T-helper 9 cell (primary cell): Measurements from ENCODE around the gene HPCAL1.

ENCODE experiments used
- DNase-seq: peaks from one replicate; pipeline ENCODE4 v3.0.0-alpha.2; 2020

Gene HPCAL1

GRCh38 chr2:10372203-10372861 lies 69.6 kb downstream of the HPCAL1 start:
- no peak for DNase-seq

GRCh38 chr2:10372862-10373240 lies 70.1 kb downstream of the HPCAL1 start:
- no peak for DNase-seq

- no peak for DNase-seq
Measured at GRCh38 chr2:10373931-10374330, 71.2 kb downstream of the HPCAL1 start.

GRCh38 chr2:10374362-10374943 lies 71.7 kb downstream of the HPCAL1 start:
- DNase-seq = no peak

- no peak for DNase-seq
Measured at GRCh38 chr2:10375570-10376281, 73.0 kb downstream of the HPCAL1 start.

GRCh38 chr2:10377052-10377746 lies 74.5 kb downstream of the HPCAL1 start:
- DNase-seq = no peak

GRCh38 chr2:10377747-10378085 lies 75.0 kb downstream of the HPCAL1 start:
- no peak for DNase-seq

- no peak for DNase-seq
Measured at GRCh38 chr2:10378189-10378588, 75.5 kb downstream of the HPCAL1 start.

- DNase-seq = no peak
Measured at GRCh38 chr2:10380048-10380926, 77.6 kb downstream of the HPCAL1 start.

GRCh38 chr2:10381997-10382353 lies 79.3 kb downstream of the HPCAL1 start:
- no peak for DNase-seq

- peak; percentile 12 for DNase-seq
Measured at GRCh38 chr2:10382354-10383061, 79.8 kb downstream of the HPCAL1 start.

- DNase-seq = no peak
Measured at GRCh38 chr2:10383960-10384734, 81.4 kb downstream of the HPCAL1 start.

GRCh38 chr2:10385501-10385900 lies 82.8 kb downstream of the HPCAL1 start:
- DNase-seq = no peak

- no peak for DNase-seq
Measured at GRCh38 chr2:10385933-10386773, 83.4 kb downstream of the HPCAL1 start.

GRCh38 chr2:10387033-10387432 lies 84.3 kb downstream of the HPCAL1 start:
- DNase-seq = no peak

- no peak for DNase-seq
Measured at GRCh38 chr2:10388954-10389560, 86.4 kb downstream of the HPCAL1 start.

GRCh38 chr2:10389573-10389972 lies 86.9 kb downstream of the HPCAL1 start:
- no peak for DNase-seq

GRCh38 chr2:10390369-10390801 lies 87.7 kb downstream of the HPCAL1 start:
- no peak for DNase-seq

- no peak for DNase-seq
Measured at GRCh38 chr2:10392100-10392499, 89.4 kb downstream of the HPCAL1 start.

GRCh38 chr2:10392548-10392947 lies 89.8 kb downstream of the HPCAL1 start:
- no peak for DNase-seq
